ENCODE measurements around the gene FGF1.

DNA sequence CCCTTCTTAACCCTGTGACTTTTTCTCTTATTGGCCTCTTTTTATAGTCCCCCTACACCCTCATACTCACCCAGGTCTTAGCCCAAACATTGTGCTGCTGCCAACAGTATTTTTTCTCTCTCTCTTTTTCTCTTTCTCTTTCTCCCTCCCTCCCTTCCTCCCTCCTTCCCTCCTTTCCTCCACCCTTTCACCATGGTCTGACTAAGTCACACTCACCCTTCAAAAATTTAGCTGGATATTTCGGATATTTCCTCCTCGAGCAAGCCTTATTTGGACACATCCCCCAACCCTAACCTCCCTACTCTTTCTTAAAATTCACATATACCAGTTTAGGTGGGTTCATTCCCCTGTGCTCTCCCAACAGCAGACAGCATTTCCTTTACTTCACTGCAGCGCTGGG, 64.7 kb downstream of the FGF1 start:
- TF ChIP-seq EZH2 (IDR thresholded peaks at IDR 0.05; ENCODE audit: borderline replicate concordance, low read depth, low read length, severe bottlenecking) (no peak), CTCF (IDR thresholded peaks at IDR 0.05; ENCODE audit: extremely low read depth in 1 of 2, insufficient read depth in 1 of 2, low read depth in 1 of 2, low read length in 2 of 2) (no peak), MAX (IDR thresholded peaks at IDR 0.05; ENCODE audit: insufficient read depth, insufficient read length) (no peak), GATA2 (IDR thresholded peaks at IDR 0.05; ENCODE audit: insufficient read depth, insufficient read length, low read depth, low read length) (no peak), POLR2A (IDR thresholded peaks at IDR 0.05; ENCODE audit: low read depth, low read length) (no peak), POLR2AphosphoS5 (IDR thresholded peaks at IDR 0.05; ENCODE audit: insufficient read depth, low read depth, low read length) (no peak), JUN (IDR thresholded peaks at IDR 0.05; ENCODE audit: borderline replicate concordance, insufficient read depth, insufficient read length, low read depth) (no peak), MYC (IDR thresholded peaks at IDR 0.05; ENCODE audit: low read depth, low read length) (no peak), FOS (IDR thresholded peaks at IDR 0.05; ENCODE audit: borderline replicate concordance, insufficient read depth, low read length) (no peak)

All from endothelial cell of umbilical vein (primary cell).